A549 (cell line): Measurements from ENCODE around the gene TCP11. TPM values are rescaled to one million over a fixed set of nuclear protein-coding genes. Genes with fewer than 3 reads are reported as not detected.

Experiments used
- ATAC-seq, 2 experiments: fragments of 200-7000 bp in 1 of 2; fragments of >200 bp in 1 of 2; cut with Nextera tagmentation in 1 of 2; cut with Tn5 transposase in 1 of 2; 3 replicates each; pipeline versions ENCODE4 v1.8.0 to v1.9.1; 2018 to 2020; ENCODE audit warnings: mild to moderate bottlenecking in 1 of 2, moderate library complexity in 1 of 2
- CTCF ChIA-PET: fragments of 300-600 bp; sonication (Branson Sonifier 250); formaldehyde crosslinking; extraction: SDS; loops from one replicate; lab custom pipeline; 2021; ENCODE audit warnings: antibody characterized with exemption, inconsistent platforms; lab: Yijun Ruan, JAX
- POLR2A ChIA-PET: fragments of 350-600 bp; formaldehyde crosslinking; extraction: SDS; loops from one replicate; lab custom pipeline; 2021; ENCODE audit warnings: antibody characterized with exemption, inconsistent platforms; lab: Yijun Ruan, JAX
- DNase-seq, 2 experiments: peaks; one replicate each; pipeline versions ENCODE4 v3.0.0 to v3.0.0-alpha.2; 2011 to 2016; ENCODE audit warnings: low read depth in 1 of 2, low spot score in 1 of 2
- FAIRE-seq: peaks from 2 replicates; lab custom pipeline; 2011; peaks lifted over from hg19 to GRCh38; lab: Jason Lieb, UNC
- H3K27ac ChIP-seq, 2 experiments: fragments of >200 bp; sonication (Bioruptor Twin); formaldehyde crosslinking; 3 replicates each; pipeline ENCODE4 v1.5.1; 2016 to 2017
- H3K4me1 ChIP-seq: fragments of >200 bp; sonication (Bioruptor Twin); formaldehyde crosslinking; 3 replicates; pipeline ENCODE4 v1.6.1; 2016
- H3K4me2 ChIP-seq: fragments of >200 bp; sonication (Bioruptor Twin); formaldehyde crosslinking; 3 replicates; pipeline ENCODE4 v1.6.1; 2016
- H3K4me3 ChIP-seq: fragments of >200 bp; sonication (Bioruptor Twin); formaldehyde crosslinking; 3 replicates; pipeline ENCODE4 v1.5.1; 2016
- H3K9me3 ChIP-seq: fragments of >200 bp; sonication (Bioruptor Twin); formaldehyde crosslinking; 3 replicates; pipeline ENCODE4 v1.6.1; 2016
- BHLHE40 ChIP-seq: IDR thresholded peaks from 2 replicates; pipeline ENCODE4 v1.6.1; 2012; ENCODE audit warnings: low read depth, low read length, inconsistent platforms
- CBX2 ChIP-seq: fragments of 200-600 bp; sonication (generic); IDR thresholded peaks from 2 replicates; pipeline ENCODE4 v1.6.1; 2016; ENCODE audit warnings: low read depth, mild to moderate bottlenecking, borderline replicate concordance
- CEBPB ChIP-seq, 2 experiments: fragments of >200 bp in 1 of 2; sonication (Bioruptor Twin) in 1 of 2; formaldehyde crosslinking in 1 of 2; IDR thresholded peaks; 2 replicates each; pipeline ENCODE4 v1.6.1; 2012 to 2016
- CHD2 ChIP-seq: fragments of 150-350 bp; IDR thresholded peaks from 2 replicates; pipeline ENCODE4 v1.6.1; 2014; ENCODE audit warnings: low read length; ENCODE audit not compliant: partially characterized antibody
- CHD4 ChIP-seq: fragments of 200-600 bp; sonication (generic); IDR thresholded peaks from 2 replicates; pipeline ENCODE4 v1.6.1; 2016; ENCODE audit warnings: antibody characterized with exemption, mild to moderate bottlenecking, borderline replicate concordance
- EP300 ChIP-seq, 2 experiments: fragments of >200 bp; sonication (Bioruptor Twin); formaldehyde crosslinking; IDR thresholded peaks; 2 replicates in 1 of 2; 3 replicates in 1 of 2; pipeline ENCODE4 v1.6.1; 2016 to 2017
- GATA3 ChIP-seq: IDR thresholded peaks from 2 replicates; pipeline ENCODE4 v1.6.1; 2012; ENCODE audit warnings: borderline replicate concordance
- HDAC2 ChIP-seq: fragments of 200-600 bp; sonication (generic); IDR thresholded peaks from 2 replicates; pipeline ENCODE4 v1.6.1; 2016
- HOXA7 ChIP-seq: fragments of 250-450 bp; sonication (Bioruptor Pico); IDR thresholded peaks from 2 replicates; pipeline ENCODE4 v1.5.0; 2020; ENCODE audit warnings: mild to moderate bottlenecking, moderate library complexity
- HOXB13 ChIP-seq: fragments of 250-450 bp; sonication (Bioruptor Pico); IDR thresholded peaks from 2 replicates; pipeline ENCODE4 v1.5.0; 2020; ENCODE audit warnings: low read depth, mild to moderate bottlenecking, moderate library complexity
- HOXB5 ChIP-seq: fragments of 250-450 bp; sonication (Bioruptor Pico); IDR thresholded peaks from 2 replicates; pipeline ENCODE4 v1.5.0; 2020; ENCODE audit warnings: mild to moderate bottlenecking, moderate library complexity
- KDM1A ChIP-seq: fragments of 200-600 bp; sonication (generic); IDR thresholded peaks from 2 replicates; pipeline ENCODE4 v1.6.1; 2016; ENCODE audit warnings: low read depth, mild to moderate bottlenecking
- MAFK ChIP-seq: fragments of 450-650 bp; IDR thresholded peaks from 2 replicates; pipeline ENCODE4 v1.6.1; 2014; ENCODE audit not compliant: partially characterized antibody
- RAD21 ChIP-seq, 2 experiments: fragments of >200 bp in 1 of 2; sonication (Bioruptor Twin) in 1 of 2; formaldehyde crosslinking in 1 of 2; IDR thresholded peaks in 1 of 2; conservative IDR thresholded peaks in 1 of 2; 2 replicates in 1 of 2; 3 replicates in 1 of 2; pipeline ENCODE4 v1.6.1; 2012 to 2018; ENCODE audit warnings: inconsistent platforms in 1 of 2
- RFX5 ChIP-seq: fragments of 450-650 bp; IDR thresholded peaks from 2 replicates; pipeline ENCODE4 v1.7.1; 2014; ENCODE audit warnings: antibody characterized with exemption, mild to moderate bottlenecking, moderate library complexity
- SMC3 ChIP-seq: fragments of >200 bp; sonication (Bioruptor Twin); formaldehyde crosslinking; IDR thresholded peaks from 3 replicates; pipeline ENCODE4 v1.6.1; 2018; ENCODE audit warnings: inconsistent platforms
- SREBF2 ChIP-seq: fragments of 450-650 bp; IDR thresholded peaks from 2 replicates; pipeline ENCODE4 v1.6.1; 2014; ENCODE audit warnings: mild to moderate bottlenecking, moderate library complexity
- TP53 ChIP-seq: fragments of 250-450 bp; sonication (Bioruptor Pico); IDR thresholded peaks from 2 replicates; pipeline ENCODE4 v1.5.0; 2021; ENCODE audit warnings: mild to moderate bottlenecking, moderate library complexity
- WGBS: methylation state at CpG from one replicate; pipeline ENCODE4 v1.1.6; 2017; ENCODE audit errors: missing lambda C conversion rate; 5-methylcytosine and 5-hydroxymethylcytosine counted together
- polyA plus RNA-seq, 4 experiments: library from polyadenylated mRNA; depleted of rRNA in 3 of 4; stranded (reverse); fragments of >200 nt; fragmentation: RNase III in 1 of 4; extraction: RNeasy Plus Mini Kit Qiagen cat#74134 plus additional on column Dnase treatment in 1 of 4; gene quantifications; 2 replicates in 3 of 4; 3 replicates in 1 of 4; pipeline ENCODE4 v1.2.3, GENCODE V29; 2011 to 2017
- TF ChIP-seq, protein P1 (sequence below): IDR thresholded peaks from 2 replicates; pipeline ENCODE4 v1.6.1; 2012
- TF ChIP-seq, protein P2 (sequence below): IDR thresholded peaks from 2 replicates; pipeline ENCODE4 v1.6.1; 2012; ENCODE audit warnings: low read depth, borderline replicate concordance
- TF ChIP-seq, protein P3 (sequence below): fragments of >200 bp; sonication (Bioruptor Twin); formaldehyde crosslinking; IDR thresholded peaks from 3 replicates; pipeline ENCODE4 v1.5.1; 2016
- TF ChIP-seq, protein P4 (sequence below): IDR thresholded peaks from 2 replicates; pipeline ENCODE4 v1.6.1; 2012

The TCP11 gene
- polyA plus RNA-seq, 2 of the 4 experiments (the other 2 are of a cell fraction), result 0.06 TPM; not detected in 1

DNA sequence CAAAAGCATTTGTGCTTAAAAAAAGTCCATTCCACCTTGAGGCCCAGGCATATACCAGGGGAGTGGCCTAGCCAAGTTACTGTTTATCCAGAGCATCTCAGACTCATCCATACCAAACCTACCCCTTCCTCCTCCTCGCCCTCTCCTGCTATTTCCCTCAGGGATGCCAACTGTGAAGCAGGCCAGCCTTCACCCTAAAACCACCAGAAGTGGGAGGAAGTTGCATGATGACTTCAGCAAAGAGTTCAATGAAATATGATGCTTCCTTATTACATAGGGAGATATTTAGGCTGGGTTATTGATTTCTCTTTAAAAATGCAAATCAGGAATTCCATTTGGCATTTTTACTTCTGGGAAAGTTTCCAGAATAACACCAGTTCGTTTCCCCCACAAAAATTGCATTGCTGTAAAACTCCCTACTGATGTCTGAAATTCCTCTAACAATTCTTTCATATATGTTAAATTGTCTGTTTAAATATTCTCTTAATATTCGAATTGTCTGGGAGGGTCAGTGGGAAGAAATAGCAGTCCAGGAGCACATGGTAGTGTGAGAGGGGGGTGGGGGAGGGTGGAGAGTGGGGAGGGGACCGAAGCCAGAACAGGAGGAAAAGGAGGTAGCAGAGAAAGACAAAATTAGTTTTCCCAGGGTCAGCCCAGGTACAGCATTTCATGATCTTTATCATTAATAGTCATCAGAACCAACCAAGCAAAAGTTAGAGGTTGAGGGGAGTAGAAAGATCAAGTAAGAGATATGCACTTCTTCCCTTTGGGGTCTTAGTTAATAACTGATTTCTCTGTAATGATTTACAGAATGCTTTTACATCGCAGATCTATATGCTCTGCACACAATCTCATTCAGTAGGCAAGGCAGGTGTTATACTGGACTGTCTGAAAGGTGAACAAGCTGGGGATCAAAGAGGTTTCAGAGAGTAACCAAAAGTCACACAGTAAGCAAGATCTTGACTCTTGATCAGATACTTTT is 1.7 kb upstream of the TCP11 start:
- no peak overlapping the region for H3K4me3 ChIP-seq
- TF ChIP-seq CHD4, result no peak
- no peak for TF ChIP-seq HOXB5 (CRISPR knock-in tag)
- no peak for TF ChIP-seq HDAC2
- H3K4me2 ChIP-seq, result no peak overlapping the region
- no peaks in the 10 kb centered on the region for H3K9me3 ChIP-seq
- 22% methylated on average over 5 of the region's 5 CpGs for WGBS
- ATAC-seq, result peak in 1 of 2 experiments; percentile 52; a peak in 2 of 6 replicates
- H3K4me1 ChIP-seq, result peaks cover 7% of the 10 kb centered on the region; the same call in 2 of the 3 replicates
- CTCF ChIA-PET, result interaction anchor here (6.2 to 9.7 kb wide), 2 partner anchors 62 to 96 kb away, joined by 107 to 206 read pairs; no protein-coding TSS in a partner anchor
- no peak overlapping the region for H3K27ac ChIP-seq
- FAIRE-seq, result no peak
- DNase-seq, result peak in 1 of 2 experiments; percentile 6
- POLR2A ChIA-PET, result no interaction called here

DNA sequence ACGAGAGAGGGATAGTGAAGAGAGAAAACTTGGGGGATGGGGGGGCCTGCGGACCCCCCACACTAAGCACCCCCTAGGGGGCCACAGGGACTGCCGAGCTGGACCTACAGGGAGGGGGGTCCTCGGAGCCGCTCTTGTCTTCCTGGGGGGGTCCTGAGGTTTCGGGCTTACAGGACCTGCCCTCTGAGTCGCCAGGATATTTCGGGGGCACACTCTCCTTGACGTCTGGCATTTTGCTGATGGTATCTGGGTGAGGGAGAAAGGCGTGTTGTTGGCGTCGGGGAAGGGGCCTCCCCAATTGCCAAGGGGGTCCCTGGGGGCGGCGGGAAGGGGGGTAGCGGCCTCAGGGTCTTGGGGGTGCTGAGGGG is 516 bp downstream of the TCP11 start:
- ChIA-PET CTCF (interaction anchor here (0.6 to 3.0 kb wide), 34 partner anchors 8 to 977 kb away, joined by 3 to 21 read pairs (median 4); partner anchors contain the start of genes BLTP3A, SCUBE3 and TEAD3), POLR2A (interaction anchor here (0.6 kb wide), 1 partner anchor 253 kb away, joined by 3 read pairs; no protein-coding TSS in a partner anchor)
- DNase-seq, result no peak
- WGBS, result 48% methylated on average over 8 of the region's 15 CpGs
- ATAC-seq, result no peak
- Histone ChIP-seq H3K9me3 (no peaks in the 10 kb centered on the region), H3K27ac (no peak overlapping the region), H3K4me1 (peaks cover 4% of the 10 kb centered on the region; the same call in 2 of the 3 replicates), H3K4me2 (no peak overlapping the region), H3K4me3 (no peak overlapping the region)
- no peak for TF ChIP-seq HOXB5 (CRISPR knock-in tag)
- no peak for TF ChIP-seq HOXA7 (CRISPR knock-in tag)
- TF ChIP-seq CHD2, result no peak
- no peak for TF ChIP-seq KDM1A
- TF ChIP-seq, protein P1, sequence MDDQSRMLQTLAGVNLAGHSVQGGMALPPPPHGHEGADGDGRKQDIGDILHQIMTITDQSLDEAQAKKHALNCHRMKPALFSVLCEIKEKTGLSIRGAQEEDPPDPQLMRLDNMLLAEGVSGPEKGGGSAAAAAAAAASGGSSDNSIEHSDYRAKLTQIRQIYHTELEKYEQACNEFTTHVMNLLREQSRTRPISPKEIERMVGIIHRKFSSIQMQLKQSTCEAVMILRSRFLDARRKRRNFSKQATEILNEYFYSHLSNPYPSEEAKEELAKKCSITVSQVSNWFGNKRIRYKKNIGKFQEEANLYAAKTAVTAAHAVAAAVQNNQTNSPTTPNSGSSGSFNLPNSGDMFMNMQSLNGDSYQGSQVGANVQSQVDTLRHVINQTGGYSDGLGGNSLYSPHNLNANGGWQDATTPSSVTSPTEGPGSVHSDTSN, result no peak
- TF ChIP-seq TP53, result no peak
- TF ChIP-seq BHLHE40, result no peak
- TF ChIP-seq MAFK, result no peak
- TF ChIP-seq CHD4, result no peak
- TF ChIP-seq, protein P2, sequence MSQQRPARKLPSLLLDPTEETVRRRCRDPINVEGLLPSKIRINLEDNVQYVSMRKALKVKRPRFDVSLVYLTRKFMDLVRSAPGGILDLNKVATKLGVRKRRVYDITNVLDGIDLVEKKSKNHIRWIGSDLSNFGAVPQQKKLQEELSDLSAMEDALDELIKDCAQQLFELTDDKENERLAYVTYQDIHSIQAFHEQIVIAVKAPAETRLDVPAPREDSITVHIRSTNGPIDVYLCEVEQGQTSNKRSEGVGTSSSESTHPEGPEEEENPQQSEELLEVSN, result no peak
- TF ChIP-seq CBX2, result no peak
- no peak for TF ChIP-seq RFX5
- no peak for TF ChIP-seq HOXB13
- no peak for TF ChIP-seq GATA3
- no peak for FAIRE-seq

DNA sequence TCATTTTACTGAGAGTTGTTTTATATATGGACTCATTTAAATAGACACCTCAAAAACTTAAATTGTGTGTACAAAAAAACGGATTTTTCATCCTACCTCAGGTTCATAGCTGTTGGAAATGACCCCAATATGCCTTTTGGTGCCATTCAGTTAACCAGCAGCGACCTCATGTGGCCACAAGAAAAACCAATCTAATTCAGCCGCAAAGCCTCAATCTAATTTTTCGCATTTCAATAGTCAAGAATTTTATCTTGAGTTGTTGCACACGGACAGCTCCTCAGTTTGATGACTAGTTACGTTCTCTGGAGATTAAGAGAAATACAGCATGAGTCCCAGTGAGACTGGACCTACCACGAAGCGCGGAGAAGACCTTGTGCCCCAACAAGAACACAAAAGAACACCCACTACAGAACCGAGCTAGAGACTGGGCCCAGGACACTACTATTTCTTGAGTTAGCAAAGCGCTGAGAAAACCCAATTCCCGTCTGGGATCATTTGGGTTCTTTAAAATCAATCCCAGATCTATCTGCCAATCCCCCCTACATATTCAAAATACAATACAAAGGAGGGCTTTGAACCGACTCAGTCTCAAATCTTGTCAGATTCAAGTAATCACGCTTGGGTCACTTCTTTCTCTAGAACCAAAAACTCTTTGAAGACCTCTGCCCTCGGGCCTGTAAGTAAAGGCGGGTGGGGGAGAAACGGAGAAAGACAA is 1.1 kb downstream of the TCP11 start:
- Histone ChIP-seq H3K4me2 (no peak overlapping the region), H3K4me3 (no peak overlapping the region), H3K27ac (no peak overlapping the region)
- peak; percentile 24 to 60; a peak in 2 of 6 replicates for ATAC-seq
- TF ChIP-seq BHLHE40 (no peak), CEBPB (IDR thresholded peaks at IDR 0.05) (no peak), EP300 (IDR thresholded peaks at IDR 0.05) (no peak), MAFK (no peak), SREBF2 (no peak), CHD2 (no peak), RAD21 (conservative IDR thresholded peaks at IDR 0.05 in 1 of 2, IDR thresholded peaks at IDR 0.05 in 1 of 2) (peak; percentile 93), HOXB5 (CRISPR knock-in tag) (no peak), SMC3 (peak; percentile 85), KDM1A (no peak)
- TF ChIP-seq, protein P3, sequence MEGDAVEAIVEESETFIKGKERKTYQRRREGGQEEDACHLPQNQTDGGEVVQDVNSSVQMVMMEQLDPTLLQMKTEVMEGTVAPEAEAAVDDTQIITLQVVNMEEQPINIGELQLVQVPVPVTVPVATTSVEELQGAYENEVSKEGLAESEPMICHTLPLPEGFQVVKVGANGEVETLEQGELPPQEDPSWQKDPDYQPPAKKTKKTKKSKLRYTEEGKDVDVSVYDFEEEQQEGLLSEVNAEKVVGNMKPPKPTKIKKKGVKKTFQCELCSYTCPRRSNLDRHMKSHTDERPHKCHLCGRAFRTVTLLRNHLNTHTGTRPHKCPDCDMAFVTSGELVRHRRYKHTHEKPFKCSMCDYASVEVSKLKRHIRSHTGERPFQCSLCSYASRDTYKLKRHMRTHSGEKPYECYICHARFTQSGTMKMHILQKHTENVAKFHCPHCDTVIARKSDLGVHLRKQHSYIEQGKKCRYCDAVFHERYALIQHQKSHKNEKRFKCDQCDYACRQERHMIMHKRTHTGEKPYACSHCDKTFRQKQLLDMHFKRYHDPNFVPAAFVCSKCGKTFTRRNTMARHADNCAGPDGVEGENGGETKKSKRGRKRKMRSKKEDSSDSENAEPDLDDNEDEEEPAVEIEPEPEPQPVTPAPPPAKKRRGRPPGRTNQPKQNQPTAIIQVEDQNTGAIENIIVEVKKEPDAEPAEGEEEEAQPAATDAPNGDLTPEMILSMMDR, result peak; percentile 83
- TF ChIP-seq, protein P4, sequence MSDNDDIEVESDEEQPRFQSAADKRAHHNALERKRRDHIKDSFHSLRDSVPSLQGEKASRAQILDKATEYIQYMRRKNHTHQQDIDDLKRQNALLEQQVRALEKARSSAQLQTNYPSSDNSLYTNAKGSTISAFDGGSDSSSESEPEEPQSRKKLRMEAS, result no peak
- TF ChIP-seq, protein P1, result no peak
- TF ChIP-seq, all 56 proteins: peak for 3
- ChIA-PET CTCF (interaction anchor here (0.7 to 3.0 kb wide), 47 partner anchors 8 to 977 kb away, joined by 3 to 21 read pairs (median 4); partner anchors contain the start of genes BLTP3A, SCUBE3 and TEAD3), POLR2A (interaction anchor here (0.6 to 0.7 kb wide), 2 partner anchors 253 to 575 kb away, joined by 3 read pairs; no protein-coding TSS in a partner anchor)
- WGBS, result 31% methylated on average over 17 of the region's 17 CpGs
- DNase-seq, result peak; percentile 18 to 67
- no peak for FAIRE-seq
- Histone ChIP-seq H3K4me1 (peaks cover 4% of the 10 kb centered on the region; the same call in 2 of the 3 replicates), H3K9me3 (no peaks in the 10 kb centered on the region)
